ENCODE measurements around the gene TM9SF3. TPM values are rescaled to one million over a fixed set of nuclear protein-coding genes. Genes with fewer than 3 reads are reported as not detected.

TM9SF3 gene
- total RNA-seq, 1 donor from 2014 or later = 109 TPM

- DNase-seq (ENCODE audit: low read depth) = peak; percentile 31
These were observed 75.5 kb downstream of the TM9SF3 start for GRCh38 chr10:96511044-96511945.

GRCh38 chr10:96509017-96509641, 77.7 kb downstream of the TM9SF3 start:
- peak; percentile 28 for DNase-seq (ENCODE audit: low read depth)

- DNase-seq (ENCODE audit: low read depth) = peak; percentile 55
These were observed 79.8 kb downstream of the TM9SF3 start for GRCh38 chr10:96507044-96507443.

- DNase-seq (ENCODE audit: low read depth) = no peak
These were observed 81.4 kb downstream of the TM9SF3 start for GRCh38 chr10:96505150-96506136.

GRCh38 chr10:96502561-96503282, 84.1 kb downstream of the TM9SF3 start:
- no peak for DNase-seq (ENCODE audit: low read depth)

GRCh38 chr10:96501985-96502384, 84.8 kb downstream of the TM9SF3 start:
- DNase-seq (ENCODE audit: low read depth) = no peak

- no peak for DNase-seq (ENCODE audit: low read depth)
These were observed 86.3 kb downstream of the TM9SF3 start for GRCh38 chr10:96500519-96500918.

- no peak for DNase-seq (ENCODE audit: low read depth)
These were observed 86.8 kb downstream of the TM9SF3 start for GRCh38 chr10:96500050-96500449.

GRCh38 chr10:96497391-96497790, 89.4 kb downstream of the TM9SF3 start:
- DNase-seq (ENCODE audit: low read depth) = no peak

- peak; percentile 57 for DNase-seq (ENCODE audit: low read depth)
These were observed 90.4 kb downstream of the TM9SF3 start for GRCh38 chr10:96496281-96496925.

- no peak for DNase-seq (ENCODE audit: low read depth)
These were observed 91.3 kb downstream of the TM9SF3 start for GRCh38 chr10:96495544-96495943.

- DNase-seq (ENCODE audit: low read depth) = no peak
These were observed 92.1 kb downstream of the TM9SF3 start for GRCh38 chr10:96494694-96495093.

GRCh38 chr10:96493871-96494525, 92.8 kb downstream of the TM9SF3 start:
- DNase-seq (ENCODE audit: low read depth) = no peak

- DNase-seq (ENCODE audit: low read depth) = no peak
These were observed 93.6 kb downstream of the TM9SF3 start for GRCh38 chr10:96493254-96493653.

GRCh38 chr10:96491303-96491702, 95.5 kb downstream of the TM9SF3 start:
- DNase-seq (ENCODE audit: low read depth) = no peak

- DNase-seq (ENCODE audit: low read depth) = no peak
These were observed 98.5 kb downstream of the TM9SF3 start for GRCh38 chr10:96488161-96488935.

- no peak for DNase-seq (ENCODE audit: low read depth)
These were observed 103.8 kb downstream of the TM9SF3 start for GRCh38 chr10:96482815-96483588.

GRCh38 chr10:96478355-96478754, 108.5 kb downstream of the TM9SF3 start:
- DNase-seq (ENCODE audit: low read depth) = peak; percentile 40
